ENCODE results near the gene SLCO1B1.
A peak's percentile ranks its signal among the peaks of the same experiment; 100 is the strongest.

SLCO1B1 gene

GRCh38 chr12:21257172-21257571 lies 126.2 kb downstream of the SLCO1B1 start:
- no peak for DNase-seq (ENCODE audit: low read depth in 1 of 2, low spot score in 1 of 2)
- TF ChIP-seq CTCF (IDR thresholded peaks at IDR 0.05; ENCODE audit: insufficient read depth, low read length) = no peak
- TF ChIP-seq POLR2AphosphoS5 (IDR thresholded peaks at IDR 0.05; ENCODE audit: low read depth) = no peak
- no peak for TF ChIP-seq GABPA (IDR thresholded peaks at IDR 0.05; ENCODE audit: low read depth)
- no peak for TF ChIP-seq SPI1 (IDR thresholded peaks at IDR 0.05; ENCODE audit: borderline replicate concordance, low read depth)
- no peak for TF ChIP-seq REST (IDR thresholded peaks at IDR 0.05; ENCODE audit: insufficient replicate concordance, low read depth)
- H3K27me3 ChIP-seq (ENCODE audit: insufficient read depth, poor library complexity, severe bottlenecking) = no peaks in the 10 kb centered on the region
- no peak overlapping the region for H3K27ac ChIP-seq (replicated peaks)
- no peak overlapping the region for H3K4me3 ChIP-seq (replicated peaks; ENCODE audit: insufficient read depth, low read length)

- no peak overlapping the region for H3K27ac ChIP-seq (replicated peaks)
- TF ChIP-seq REST (IDR thresholded peaks at IDR 0.05; ENCODE audit: insufficient replicate concordance, low read depth) (no peak), CTCF (IDR thresholded peaks at IDR 0.05; ENCODE audit: insufficient read depth, low read length) (no peak), GABPA (IDR thresholded peaks at IDR 0.05; ENCODE audit: low read depth) (no peak), SPI1 (IDR thresholded peaks at IDR 0.05; ENCODE audit: borderline replicate concordance, low read depth) (no peak), POLR2AphosphoS5 (IDR thresholded peaks at IDR 0.05; ENCODE audit: low read depth) (no peak)
- no peak for DNase-seq (ENCODE audit: low read depth in 1 of 2, low spot score in 1 of 2)
- H3K27me3 ChIP-seq (ENCODE audit: insufficient read depth, poor library complexity, severe bottlenecking) = no peaks in the 10 kb centered on the region
- no peak overlapping the region for H3K4me3 ChIP-seq (replicated peaks; ENCODE audit: insufficient read depth, low read length)
Measured at GRCh38 chr12:21264232-21264631, 133.2 kb downstream of the SLCO1B1 start.

GRCh38 chr12:21265932-21266331 lies 134.9 kb downstream of the SLCO1B1 start:
- Histone ChIP-seq H3K27me3 (ENCODE audit: insufficient read depth, poor library complexity, severe bottlenecking) (no peaks in the 10 kb centered on the region), H3K4me3 (replicated peaks; ENCODE audit: insufficient read depth, low read length) (no peak overlapping the region), H3K27ac (replicated peaks) (no peak overlapping the region)
- no peak for TF ChIP-seq CTCF (IDR thresholded peaks at IDR 0.05; ENCODE audit: insufficient read depth, low read length)
- TF ChIP-seq SPI1 (IDR thresholded peaks at IDR 0.05; ENCODE audit: borderline replicate concordance, low read depth) = no peak
- no peak for TF ChIP-seq GABPA (IDR thresholded peaks at IDR 0.05; ENCODE audit: low read depth)
- TF ChIP-seq REST (IDR thresholded peaks at IDR 0.05; ENCODE audit: insufficient replicate concordance, low read depth) = no peak
- TF ChIP-seq POLR2AphosphoS5 (IDR thresholded peaks at IDR 0.05; ENCODE audit: low read depth) = no peak
- DNase-seq (ENCODE audit: low read depth in 1 of 2, low spot score in 1 of 2) = peak; percentile 4 to 35

All from HL-60 (cell line).